AG10803 (cell line): Measurements from ENCODE around the gene GBX1.
A peak's percentile ranks its signal among the peaks of the same experiment; 100 is the strongest.

Source experiments
- DNase-seq: peaks from one replicate; pipeline ENCODE4 v3.0.0; 2010; ENCODE audit warnings: low read depth
- H3K4me3 ChIP-seq: 2 replicates; pipeline ENCODE4 v1.5.1; 2011; ENCODE audit warnings: mild to moderate bottlenecking, low read length, control low read depth
- CTCF ChIP-seq: conservative IDR thresholded peaks from 2 replicates; pipeline ENCODE4 v1.5.1; 2011; ENCODE audit warnings: mild to moderate bottlenecking, low read length, control low read depth, inconsistent platforms

The GBX1 gene

GRCh38 chr7:151174246-151175046 is 7.0 kb upstream of the GBX1 start:
- no peak for DNase-seq
- H3K4me3 ChIP-seq: no peak overlapping the region
- no peak for TF ChIP-seq CTCF

- no peak for TF ChIP-seq CTCF
Observed at GRCh38 chr7:151173386-151174245, 6.1 kb upstream of the GBX1 start.

GRCh38 chr7:151172273-151173141 is 5.0 kb upstream of the GBX1 start:
- DNase-seq: peak; percentile 50
- TF ChIP-seq CTCF: peak; percentile 99
- no peak overlapping the region for H3K4me3 ChIP-seq

More at GRCh38 chr7:151173386-151174245, 6.1 kb upstream of the GBX1 start:
- no peak for DNase-seq
- no peak overlapping the region for H3K4me3 ChIP-seq

- no peak for DNase-seq
- no peak overlapping the region for H3K4me3 ChIP-seq
Observed at GRCh38 chr7:151168787-151169162, 1.3 kb upstream of the GBX1 start.

GRCh38 chr7:151168003-151168786 is 701 bp upstream of the GBX1 start:
- peak; percentile 31 for TF ChIP-seq CTCF
- no peak overlapping the region for H3K4me3 ChIP-seq
- DNase-seq: no peak

More at GRCh38 chr7:151168787-151169162, 1.3 kb upstream of the GBX1 start:
- no peak for TF ChIP-seq CTCF

GRCh38 chr7:151166629-151167196 is 781 bp downstream of the GBX1 start:
- DNase-seq: no peak
- no peak for TF ChIP-seq CTCF
- no peak overlapping the region for H3K4me3 ChIP-seq
